Esophagus squamous epithelium (tissue), 5 donors: ENCODE data around the gene SLC17A1. TPM values are rescaled to one million over a fixed set of nuclear protein-coding genes. Genes with fewer than 3 reads are reported as not detected.

ENCODE experiments used
- DNase-seq: peaks from one replicate; lab custom pipeline; 2025; lab: John Stamatoyannopoulos, UW
- H3K27ac ChIP-seq, 4 donors: fragments of 200-600 bp; sonication (generic); one replicate each; pipeline ENCODE4 v1.5.1; 2016 to 2019; ENCODE audit warnings: mild to moderate bottlenecking in 1 of 4
- H3K27me3 ChIP-seq, 4 donors: fragments of 200-600 bp; sonication (generic); 1 replicate in 3 of 4; 2 replicates in 1 of 4; pipeline versions ENCODE4 v1.5.1 to v1.6.0; 2017 to 2021; ENCODE audit warnings: antibody characterized with exemption in 1 of 4
- H3K36me3 ChIP-seq, 3 donors: fragments of 200-600 bp; sonication (generic); one replicate each; pipeline ENCODE4 v1.5.1; 2016 to 2019
- H3K4me1 ChIP-seq, 3 donors: fragments of 200-600 bp; sonication (generic); one replicate each; pipeline ENCODE4 v1.5.1; 2017 to 2019
- H3K4me3 ChIP-seq, 4 donors: fragments of 200-600 bp; sonication (generic); 1 replicate in 3 of 4; 2 replicates in 1 of 4; pipeline ENCODE4 v1.5.1; 2016 to 2019; ENCODE audit warnings: mild to moderate bottlenecking in 2 of 4, moderate library complexity in 1 of 4
- H3K9me3 ChIP-seq, 3 donors: fragments of 200-600 bp; sonication (generic); one replicate each; pipeline ENCODE4 v1.5.1; 2016 to 2019
- CTCF ChIP-seq, 6 experiments: fragments of 450-650 bp in 4 of 6; fragments of 200-600 bp in 2 of 6; sonication (generic) in 2 of 6; IDR thresholded peaks; one replicate each; pipeline ENCODE4 v1.5.1; 2016 to 2019; ENCODE audit warnings: antibody characterized with exemption in 6 of 6, mild to moderate bottlenecking in 4 of 6, moderate library complexity in 4 of 6
- POLR2A ChIP-seq, 4 donors: fragments of 450-650 bp; IDR thresholded peaks; one replicate each; pipeline ENCODE4 v1.6.1; 2017; ENCODE audit warnings: antibody characterized with exemption in 4 of 4, mild to moderate bottlenecking in 4 of 4, moderate library complexity in 3 of 4
- WGBS, 2 donors: methylation state at CpG; one replicate each; pipeline ENCODE4 v1.1.5; 2018; 5-methylcytosine and 5-hydroxymethylcytosine counted together
- intact Hi-C: fragments of 100-400 bp; cut with DNase I; formaldehyde crosslinking; loops from one replicate; pipeline ENCODE4 v1.15.0; 2022
- total RNA-seq, 4 donors: library from RNA; depleted of rRNA; stranded (reverse); fragments of >200 nt; gene quantifications; one replicate each; pipeline ENCODE4 v1.1.0, GENCODE V29; 2016
- donor health status: DM: yes; HTN: yes; CAD: no.

The SLC17A1 gene
- total RNA-seq, 4 donors from 2014 or later = not detected

DNA sequence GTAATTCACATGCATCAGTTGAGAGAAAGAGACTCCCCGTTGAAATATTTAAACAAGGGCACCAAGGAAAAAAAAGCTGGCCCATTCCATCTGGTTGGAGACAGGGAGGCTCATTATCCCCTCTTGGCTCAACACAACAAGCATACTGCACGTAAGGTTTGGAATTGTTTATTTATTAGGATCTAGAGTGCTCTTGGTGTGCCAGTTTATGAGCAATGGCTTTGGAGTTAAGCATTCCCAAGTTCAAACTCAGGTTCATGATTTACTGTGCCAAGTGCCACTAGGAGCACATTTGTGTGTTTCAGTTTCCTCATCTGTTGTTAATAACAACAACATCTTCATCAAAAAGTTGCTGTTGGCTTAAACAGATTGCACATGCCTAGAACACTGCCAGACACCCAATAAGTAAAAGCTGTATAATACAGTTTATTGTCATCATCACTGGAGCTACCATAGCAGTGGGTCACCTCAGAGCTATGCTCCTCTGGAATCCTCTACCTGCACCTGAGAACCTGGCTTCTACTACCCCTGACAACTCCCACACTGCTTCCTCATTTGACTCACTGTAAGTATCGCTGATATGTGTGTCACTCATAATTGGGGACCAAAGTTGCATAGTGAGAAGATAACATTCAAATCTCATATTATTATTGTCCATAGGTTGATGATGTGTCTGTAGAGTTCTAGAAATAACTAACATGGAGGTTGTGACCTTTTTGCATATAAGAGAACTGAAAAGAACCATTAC, 36.8 kb upstream of the SLC17A1 start:
- 54 to 55% methylated on average over 3 of the region's 3 CpGs for WGBS, 2 donors
- no peak overlapping the region for H3K27ac ChIP-seq
- no peaks in the 10 kb centered on the region for H3K4me1 ChIP-seq
- no peaks in the 10 kb centered on the region for H3K27me3 ChIP-seq
- DNase-seq = no peak
- intact Hi-C loops = no loop called here
- H3K9me3 ChIP-seq = no peaks in the 10 kb centered on the region
- TF ChIP-seq CTCF (IDR thresholded peaks at IDR 0.05) (no peak), POLR2A (IDR thresholded peaks at IDR 0.05) (no peak)
- H3K4me3 ChIP-seq = no peak overlapping the region
- no peaks in the 10 kb centered on the region for H3K36me3 ChIP-seq

DNA sequence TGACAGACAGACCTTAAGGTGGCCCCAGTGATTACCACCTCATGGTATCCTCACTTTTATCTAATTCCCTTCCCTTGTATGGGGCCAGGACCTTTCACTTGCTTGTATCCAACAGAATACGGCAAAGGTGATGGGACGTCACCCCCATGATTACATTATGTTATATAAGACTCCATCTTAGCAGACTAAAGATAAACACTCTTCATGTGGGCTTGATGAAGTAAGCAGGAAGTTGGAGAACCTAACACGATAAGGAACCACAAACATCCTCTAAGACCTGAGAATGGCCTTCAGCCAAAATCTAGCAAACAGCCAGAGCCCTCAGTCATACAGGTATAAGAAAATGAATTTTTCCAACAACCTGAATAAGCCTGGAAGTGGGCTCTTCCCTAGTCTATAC, 34.2 kb upstream of the SLC17A1 start:
- no peak for TF ChIP-seq POLR2A (IDR thresholded peaks at IDR 0.05)
- TF ChIP-seq CTCF (IDR thresholded peaks at IDR 0.05) = no peak
- no peak for DNase-seq
- intact Hi-C loops = no loop called here

DNA sequence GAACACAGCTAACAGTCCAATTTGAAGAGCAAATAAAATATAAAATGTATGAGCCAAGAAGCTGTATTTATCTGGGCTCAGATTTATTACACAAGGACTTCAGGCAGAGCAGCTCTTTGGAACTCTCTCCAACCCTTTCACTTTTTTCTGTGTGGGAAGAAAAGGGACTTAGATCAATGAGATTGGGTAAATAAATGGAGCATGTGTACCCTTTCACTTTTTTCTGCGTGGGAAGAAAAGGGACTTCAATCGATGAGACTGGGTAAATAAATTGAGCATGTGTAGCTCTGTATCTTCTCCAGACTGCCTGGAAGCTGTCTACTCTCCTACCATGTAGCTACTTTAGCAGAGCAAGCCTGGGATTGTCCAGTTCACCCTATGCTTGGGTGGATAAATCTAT, 31.5 kb upstream of the SLC17A1 start:
- DNase-seq = no peak
- H3K27me3 ChIP-seq = no peaks in the 10 kb centered on the region
- H3K27ac ChIP-seq = no peak overlapping the region
- no peak overlapping the region for H3K4me3 ChIP-seq
- no peaks in the 10 kb centered on the region for H3K36me3 ChIP-seq
- no peaks in the 10 kb centered on the region for H3K4me1 ChIP-seq
- intact Hi-C loops = no loop called here
- TF ChIP-seq CTCF (IDR thresholded peaks at IDR 0.05) (no peak), POLR2A (IDR thresholded peaks at IDR 0.05) (no peak)
- 37 to 46% methylated on average over 2 of the region's 2 CpGs for WGBS, 2 donors
- H3K9me3 ChIP-seq = no peaks in the 10 kb centered on the region

More for the DNA sequence above, 34.2 kb upstream of the SLC17A1 start:
- 64 to 68% methylated on average over 3 of the region's 3 CpGs for WGBS, 2 donors
- no peak overlapping the region for H3K4me3 ChIP-seq
- H3K36me3 ChIP-seq = no peaks in the 10 kb centered on the region
- H3K9me3 ChIP-seq = no peaks in the 10 kb centered on the region
- no peak overlapping the region for H3K27ac ChIP-seq
- H3K27me3 ChIP-seq = no peaks in the 10 kb centered on the region
- no peaks in the 10 kb centered on the region for H3K4me1 ChIP-seq

DNA sequence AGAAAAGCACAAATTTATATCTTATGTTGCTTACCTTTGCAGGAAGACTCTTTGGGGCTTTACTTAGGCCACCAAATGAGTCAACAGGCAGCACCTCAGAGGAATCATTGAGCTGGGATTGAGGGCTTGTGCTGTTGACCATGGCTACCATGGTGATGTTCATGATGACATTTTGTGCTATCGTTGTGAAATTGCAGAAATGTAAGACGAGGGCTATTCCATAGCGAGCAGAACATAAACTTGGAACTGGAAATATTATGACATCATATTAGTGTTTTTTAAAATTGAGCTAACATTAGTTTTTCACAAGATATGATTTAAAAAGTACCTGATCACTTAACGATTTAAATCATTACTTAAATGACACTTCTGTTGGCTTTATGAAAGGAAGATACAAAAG, 30.3 kb upstream of the SLC17A1 start:
- Histone ChIP-seq H3K36me3 (no peaks in the 10 kb centered on the region), H3K27ac (no peak overlapping the region), H3K4me1 (no peaks in the 10 kb centered on the region), H3K4me3 (no peak overlapping the region), H3K9me3 (no peaks in the 10 kb centered on the region), H3K27me3 (no peaks in the 10 kb centered on the region)
- DNase-seq = no peak
- TF ChIP-seq CTCF (IDR thresholded peaks at IDR 0.05) (no peak), POLR2A (IDR thresholded peaks at IDR 0.05) (no peak)
- 79 to 86% methylated on average over 4 of the region's 4 CpGs for WGBS, 2 donors
- intact Hi-C loops = no loop called here

DNA sequence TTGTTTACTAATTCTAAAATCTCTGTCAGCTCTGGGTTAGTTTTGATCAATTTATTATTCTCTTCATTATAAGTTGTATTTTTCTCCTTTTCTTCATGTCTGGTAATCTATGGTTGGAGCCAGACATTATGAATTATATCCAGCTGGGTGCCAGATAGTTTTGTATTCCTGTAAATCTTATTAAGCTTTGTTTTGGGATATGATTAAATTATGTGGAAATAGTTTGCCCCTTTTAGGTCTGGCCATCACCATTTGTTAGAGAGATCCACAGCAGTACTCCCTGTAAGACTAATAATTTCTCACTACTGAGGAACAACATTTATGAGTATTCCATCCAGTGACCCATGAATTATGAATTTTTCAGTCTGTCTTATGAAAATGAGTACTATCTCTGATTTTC, 20.9 kb upstream of the SLC17A1 start:
- no peaks in the 10 kb centered on the region for H3K36me3 ChIP-seq
- no peak overlapping the region for H3K27ac ChIP-seq
- TF ChIP-seq POLR2A (IDR thresholded peaks at IDR 0.05) = no peak
- intact Hi-C loops = no loop called here
- no peak overlapping the region for H3K4me3 ChIP-seq
- no peaks in the 10 kb centered on the region for H3K9me3 ChIP-seq
- no peaks in the 10 kb centered on the region for H3K27me3 ChIP-seq
- no peaks in the 10 kb centered on the region for H3K4me1 ChIP-seq
- DNase-seq = no peak
